Stomach (tissue), 9 donors: ENCODE results near the gene SPATA20. TPM values are rescaled to one million over a fixed set of nuclear protein-coding genes. Genes with fewer than 3 reads are reported as not detected.
A peak's percentile ranks its signal among the peaks of the same experiment; 100 is the strongest.

Experiments used
- DNase-seq, 2 donors: peaks; one replicate each; pipeline versions ENCODE4 v3.0.0 to v3.0.0-alpha.2; 2013 to 2019
- H3K27ac ChIP-seq, 5 donors: fragments of 200-600 bp in 4 of 5; sonication (generic) in 4 of 5; one replicate each; pipeline ENCODE4 v1.5.1; 2013 to 2019; ENCODE audit warnings: mild to moderate bottlenecking in 1 of 5, moderate library complexity in 1 of 5
- H3K27me3 ChIP-seq, 3 donors: fragments of 200-600 bp; sonication (generic); one replicate each; pipeline ENCODE4 v1.5.1; 2017 to 2019; ENCODE audit warnings: mixed run types in 1 of 3
- H3K36me3 ChIP-seq, 4 donors: fragments of 200-600 bp; sonication (generic); 1 replicate in 3 of 4; 2 replicates in 1 of 4; pipeline ENCODE4 v1.5.1; 2016 to 2019
- H3K4me1 ChIP-seq, 4 donors: fragments of 200-600 bp; sonication (generic); one replicate each; pipeline ENCODE4 v1.5.1; 2016 to 2019
- H3K4me3 ChIP-seq, 4 donors: fragments of 200-600 bp; sonication (generic) in 3 of 4; one replicate each; pipeline ENCODE4 v1.5.1; 2016 to 2019; ENCODE audit warnings: mild to moderate bottlenecking in 1 of 4
- H3K9me3 ChIP-seq, 4 donors: fragments of 200-600 bp; sonication (generic); one replicate each; pipeline ENCODE4 v1.5.1; 2016 to 2019
- CTCF ChIP-seq, 7 experiments: fragments of 450-650 bp in 4 of 7; fragments of 200-600 bp in 3 of 7; sonication (generic) in 3 of 7; IDR thresholded peaks; one replicate each; pipeline ENCODE4 v1.5.1; 2016 to 2019; ENCODE audit warnings: antibody characterized with exemption in 7 of 7, control low read depth in 2 of 7, mild to moderate bottlenecking in 1 of 7
- EP300 ChIP-seq: sonication (generic); formaldehyde crosslinking; IDR thresholded peaks from one replicate; pipeline ENCODE4 v1.6.1; 2017; ENCODE audit warnings: antibody characterized with exemption
- POLR2A ChIP-seq, 4 donors: fragments of 450-650 bp; IDR thresholded peaks; one replicate each; pipeline ENCODE4 v1.6.1; 2016; ENCODE audit warnings: antibody characterized with exemption in 4 of 4, control low read depth in 2 of 4, mild to moderate bottlenecking in 1 of 4, moderate library complexity in 1 of 4
- POLR2AphosphoS5 ChIP-seq, 3 donors: sonication (generic); formaldehyde crosslinking; IDR thresholded peaks; one replicate each; pipeline ENCODE4 v1.6.1; 2016; ENCODE audit warnings: antibody characterized with exemption in 3 of 3
- WGBS, 5 donors: extraction: QIAGEN DNeasy Blood & Tissue Kit in 3 of 5; methylation state at CpG; one replicate each; pipeline versions ENCODE4 v1.1.5 to v1.1.7; 2013 to 2018; 5-methylcytosine and 5-hydroxymethylcytosine counted together
- intact Hi-C: fragments of 100-400 bp; cut with DNase I; formaldehyde crosslinking; loops from one replicate; pipeline ENCODE4 v1.15.1; 2023; ENCODE audit warnings: low total_unique reads
- polyA plus RNA-seq, 3 donors: library from polyadenylated mRNA; stranded (reverse); fragments of 200-250 nt; gene quantifications; one replicate each; pipeline ENCODE4 v1.2.3, GENCODE V29; 2013
- total RNA-seq, 5 donors: library from RNA; depleted of rRNA; stranded (reverse); fragments of >200 nt; gene quantifications; one replicate each; pipeline versions ENCODE4 v1.1.0 to v1.2.3, GENCODE V29; 2014 to 2016
- donor health status: healthy with polysubstance abuse.
- donor health status: Bipolar disorder and iron deficiency.
- donor health status: healthy.

SPATA20 gene
- total and polyA plus RNA-seq, 8 donors = 24.8 to 1,214 (median 80.8) TPM

DNA sequence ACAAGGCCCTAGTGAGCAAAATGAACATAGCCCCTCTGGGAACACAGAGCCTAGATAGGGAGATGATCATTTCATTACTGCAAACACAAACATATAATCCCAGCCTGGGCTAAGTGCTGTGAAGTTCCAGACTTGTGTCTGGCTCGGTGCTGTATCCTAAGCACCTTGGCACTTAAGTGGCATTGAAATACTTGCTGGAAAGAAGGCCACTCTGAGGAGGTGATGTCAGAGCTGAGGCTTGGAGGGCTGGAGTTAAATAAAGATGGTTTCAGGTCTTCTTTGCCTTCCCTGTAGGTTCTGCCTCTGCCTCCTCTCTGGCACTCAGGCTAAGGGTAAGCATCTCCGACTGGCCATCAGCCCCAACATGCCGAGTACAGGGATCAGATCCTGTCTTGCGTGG lies 11.1 kb downstream of the SPATA20 start:
- no peaks in the 10 kb centered on the region for H3K9me3 ChIP-seq
- H3K4me3 ChIP-seq = no peak overlapping the region
- H3K27me3 ChIP-seq = peaks cover 6 to 60% (median 45%) of the 10 kb centered on the region in 3 donors
- peaks cover 37 to 57% (median 43%) of the 10 kb centered on the region in 4 donors for H3K4me1 ChIP-seq
- no peak for DNase-seq
- peaks cover 3 to 25% (median 18%) of the 10 kb centered on the region in 4 donors for H3K36me3 ChIP-seq
- TF ChIP-seq POLR2AphosphoS5 (IDR thresholded peaks at IDR 0.05) (no peak), POLR2A (IDR thresholded peaks at IDR 0.05) (no peak), CTCF (IDR thresholded peaks at IDR 0.05) (no peak), EP300 (no peak)
- intact Hi-C loops = no loop called here
- no peak overlapping the region for H3K27ac ChIP-seq
- 60 to 81% (median 78%) methylated on average over 4 of the region's 4 CpGs for WGBS, 5 donors

DNA sequence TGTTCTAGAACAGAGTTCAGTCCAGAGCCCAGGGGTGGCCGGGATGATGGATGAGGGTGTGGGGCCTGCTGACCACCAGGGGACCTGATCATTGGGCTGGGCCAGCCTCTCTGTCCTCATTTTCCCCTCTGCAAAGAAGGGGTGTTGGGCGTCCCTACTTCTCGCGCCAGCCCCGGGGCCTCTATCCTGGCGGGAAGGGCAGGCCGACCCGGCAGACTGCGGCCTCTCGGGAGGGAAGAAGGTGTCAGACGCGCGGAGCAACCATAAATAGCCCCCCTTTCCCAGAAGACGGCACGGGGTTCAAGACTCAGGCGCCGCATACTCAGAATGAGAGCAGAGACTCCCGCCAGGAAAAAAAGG lies 11.6 kb downstream of the SPATA20 start:
- Histone ChIP-seq H3K27me3 (peaks cover 6 to 65% (median 50%) of the 10 kb centered on the region in 3 donors), H3K4me3 (peak overlapping the region in 3 of 4 donors; percentile 24 to 76 (median 55)), H3K27ac (no peak overlapping the region), H3K36me3 (peaks cover 3 to 24% (median 18%) of the 10 kb centered on the region in 4 donors), H3K9me3 (no peaks in the 10 kb centered on the region), H3K4me1 (peaks cover 37 to 57% (median 43%) of the 10 kb centered on the region in 4 donors)
- DNase-seq = no peak
- 14 to 25% (median 19%) methylated on average over 18 of the region's 18 CpGs for WGBS, 5 donors
- intact Hi-C loops = no loop called here
- TF ChIP-seq POLR2AphosphoS5 (IDR thresholded peaks at IDR 0.05) (no peak), CTCF (IDR thresholded peaks at IDR 0.05) (no peak), EP300 (no peak), POLR2A (IDR thresholded peaks at IDR 0.05) (no peak)

- H3K36me3 ChIP-seq = peaks cover 3 to 20% (median 16%) of the 10 kb centered on the region in 4 donors
- no peak overlapping the region for H3K27ac ChIP-seq
- no peaks in the 10 kb centered on the region for H3K9me3 ChIP-seq
- DNase-seq = peak in 1 of 2 donors; percentile 65
- WGBS, 5 donors = 1 to 5% (median 3%) methylated on average over 37 to 55 of the region's 55 CpGs
- peaks cover 37 to 58% (median 43%) of the 10 kb centered on the region in 4 donors for H3K4me1 ChIP-seq
- TF ChIP-seq POLR2A (IDR thresholded peaks at IDR 0.05) = no peak
- TF ChIP-seq EP300 = no peak
- no peak for TF ChIP-seq CTCF (IDR thresholded peaks at IDR 0.05)
- TF ChIP-seq POLR2AphosphoS5 (IDR thresholded peaks at IDR 0.05) = no peak
- peaks cover 6 to 70% (median 53%) of the 10 kb centered on the region in 3 donors for H3K27me3 ChIP-seq
- intact Hi-C loops = no loop called here
- H3K4me3 ChIP-seq = peak overlapping the region; percentile 20 to 76 (median 40)
Observed at GRCh38 chr17:50558941-50559614, 12.1 kb downstream of the SPATA20 start.

DNA sequence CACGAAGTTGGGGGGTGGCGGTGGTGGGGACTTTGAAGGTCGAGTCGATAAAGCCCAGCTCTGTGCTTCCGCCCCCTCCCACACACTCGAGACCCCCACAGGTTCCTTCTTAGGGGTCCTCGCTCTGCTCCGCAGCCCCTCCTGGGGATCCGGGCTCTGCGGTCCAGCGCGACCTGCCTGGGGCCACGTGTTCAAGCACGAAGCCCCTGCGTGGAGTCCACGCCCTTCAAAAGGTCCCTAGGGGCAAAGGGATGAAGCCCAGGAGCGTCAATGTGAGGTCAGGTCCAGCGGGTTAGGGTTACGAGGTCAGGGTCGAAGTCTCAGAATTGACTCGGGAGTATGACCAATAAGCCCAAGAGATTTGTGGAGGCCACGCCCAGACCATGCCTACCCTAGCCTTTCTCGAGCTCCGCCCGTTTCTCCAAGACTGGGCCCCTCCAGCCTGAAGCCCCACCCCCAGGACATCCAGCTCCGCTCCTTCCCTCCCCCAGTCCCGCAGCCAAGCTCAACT lies 12.8 kb downstream of the SPATA20 start:
- Histone ChIP-seq H3K9me3 (no peaks in the 10 kb centered on the region), H3K4me3 (peak overlapping the region; percentile 55 to 76 (median 58)), H3K27ac (no peak overlapping the region), H3K4me1 (peaks cover 40 to 65% (median 47%) of the 10 kb centered on the region in 4 donors), H3K27me3 (peaks cover 6 to 76% (median 60%) of the 10 kb centered on the region in 3 donors), H3K36me3 (peaks cover 3 to 15% (median 14%) of the 10 kb centered on the region in 4 donors)
- DNase-seq = peak; percentile 53 to 88
- no peak for TF ChIP-seq POLR2A (IDR thresholded peaks at IDR 0.05)
- TF ChIP-seq CTCF (IDR thresholded peaks at IDR 0.05) = no peak
- no peak for TF ChIP-seq EP300
- no peak for TF ChIP-seq POLR2AphosphoS5 (IDR thresholded peaks at IDR 0.05)
- intact Hi-C loops = no loop called here
- 2 to 6% (median 4%) methylated on average over 20 to 27 of the region's 27 CpGs for WGBS, 5 donors
